Stomach (tissue), 9 donors: Measurements from ENCODE around the gene UCK2. TPM values are rescaled to one million over a fixed set of nuclear protein-coding genes. Genes with fewer than 3 reads are reported as not detected.

Experiments used
- DNase-seq, 2 donors: peaks; one replicate each; pipeline versions ENCODE4 v3.0.0 to v3.0.0-alpha.2; 2013 to 2019
- H3K27ac ChIP-seq, 5 donors: fragments of 200-600 bp in 4 of 5; sonication (generic) in 4 of 5; one replicate each; pipeline ENCODE4 v1.5.1; 2013 to 2019; ENCODE audit warnings: mild to moderate bottlenecking in 1 of 5, moderate library complexity in 1 of 5
- H3K27me3 ChIP-seq, 3 donors: fragments of 200-600 bp; sonication (generic); one replicate each; pipeline ENCODE4 v1.5.1; 2017 to 2019; ENCODE audit warnings: mixed run types in 1 of 3
- H3K36me3 ChIP-seq, 4 donors: fragments of 200-600 bp; sonication (generic); 1 replicate in 3 of 4; 2 replicates in 1 of 4; pipeline ENCODE4 v1.5.1; 2016 to 2019
- H3K4me1 ChIP-seq, 4 donors: fragments of 200-600 bp; sonication (generic); one replicate each; pipeline ENCODE4 v1.5.1; 2016 to 2019
- H3K4me3 ChIP-seq, 4 donors: fragments of 200-600 bp; sonication (generic) in 3 of 4; one replicate each; pipeline ENCODE4 v1.5.1; 2016 to 2019; ENCODE audit warnings: mild to moderate bottlenecking in 1 of 4
- H3K9me3 ChIP-seq, 4 donors: fragments of 200-600 bp; sonication (generic); one replicate each; pipeline ENCODE4 v1.5.1; 2016 to 2019
- EP300 ChIP-seq: sonication (generic); formaldehyde crosslinking; IDR thresholded peaks from one replicate; pipeline ENCODE4 v1.6.1; 2017; ENCODE audit warnings: antibody characterized with exemption
- POLR2A ChIP-seq, 4 donors: fragments of 450-650 bp; IDR thresholded peaks; one replicate each; pipeline ENCODE4 v1.6.1; 2016; ENCODE audit warnings: antibody characterized with exemption in 4 of 4, control low read depth in 2 of 4, mild to moderate bottlenecking in 1 of 4, moderate library complexity in 1 of 4
- POLR2AphosphoS5 ChIP-seq, 3 donors: sonication (generic); formaldehyde crosslinking; IDR thresholded peaks; one replicate each; pipeline ENCODE4 v1.6.1; 2016; ENCODE audit warnings: antibody characterized with exemption in 3 of 3
- WGBS, 5 donors: extraction: QIAGEN DNeasy Blood & Tissue Kit in 3 of 5; methylation state at CpG; one replicate each; pipeline versions ENCODE4 v1.1.5 to v1.1.7; 2013 to 2018; 5-methylcytosine and 5-hydroxymethylcytosine counted together
- intact Hi-C: fragments of 100-400 bp; cut with DNase I; formaldehyde crosslinking; loops from one replicate; pipeline ENCODE4 v1.15.1; 2023; ENCODE audit warnings: low total_unique reads
- polyA plus RNA-seq, 3 donors: library from polyadenylated mRNA; stranded (reverse); fragments of 200-250 nt; gene quantifications; one replicate each; pipeline ENCODE4 v1.2.3, GENCODE V29; 2013
- total RNA-seq, 5 donors: library from RNA; depleted of rRNA; stranded (reverse); fragments of >200 nt; gene quantifications; one replicate each; pipeline versions ENCODE4 v1.1.0 to v1.2.3, GENCODE V29; 2014 to 2016
- TF ChIP-seq, protein P1 (sequence below), 7 experiments: fragments of 450-650 bp in 4 of 7; fragments of 200-600 bp in 3 of 7; sonication (generic) in 3 of 7; IDR thresholded peaks; one replicate each; pipeline ENCODE4 v1.5.1; 2016 to 2019; ENCODE audit warnings: antibody characterized with exemption in 7 of 7, control low read depth in 2 of 7, mild to moderate bottlenecking in 1 of 7
- donor health status: healthy with polysubstance abuse.
- donor health status: Bipolar disorder and iron deficiency.
- donor health status: healthy.

The UCK2 gene
- total and polyA plus RNA-seq, 8 donors = 12.3 to 72.8 (median 30.3) TPM

- WGBS, 5 donors = 77 to 87% (median 78%) methylated on average over 7 of the region's 7 CpGs
- intact Hi-C loops = no loop called here
- Histone ChIP-seq H3K4me3 (no peak overlapping the region), H3K36me3 (peaks cover 4 to 44% (median 36%) of the 10 kb centered on the region in 4 donors), H3K9me3 (no peaks in the 10 kb centered on the region), H3K27me3 (no peaks in the 10 kb centered on the region), H3K27ac (peak overlapping the region in 1 of 5 donors; percentile 16), H3K4me1 (peaks cover 0 to 67% (median 38%) of the 10 kb centered on the region in 4 donors)
- no peak for TF ChIP-seq POLR2A (IDR thresholded peaks at IDR 0.05)
- no peak for TF ChIP-seq POLR2AphosphoS5 (IDR thresholded peaks at IDR 0.05)
- no peak for TF ChIP-seq EP300
- TF ChIP-seq, protein P1, sequence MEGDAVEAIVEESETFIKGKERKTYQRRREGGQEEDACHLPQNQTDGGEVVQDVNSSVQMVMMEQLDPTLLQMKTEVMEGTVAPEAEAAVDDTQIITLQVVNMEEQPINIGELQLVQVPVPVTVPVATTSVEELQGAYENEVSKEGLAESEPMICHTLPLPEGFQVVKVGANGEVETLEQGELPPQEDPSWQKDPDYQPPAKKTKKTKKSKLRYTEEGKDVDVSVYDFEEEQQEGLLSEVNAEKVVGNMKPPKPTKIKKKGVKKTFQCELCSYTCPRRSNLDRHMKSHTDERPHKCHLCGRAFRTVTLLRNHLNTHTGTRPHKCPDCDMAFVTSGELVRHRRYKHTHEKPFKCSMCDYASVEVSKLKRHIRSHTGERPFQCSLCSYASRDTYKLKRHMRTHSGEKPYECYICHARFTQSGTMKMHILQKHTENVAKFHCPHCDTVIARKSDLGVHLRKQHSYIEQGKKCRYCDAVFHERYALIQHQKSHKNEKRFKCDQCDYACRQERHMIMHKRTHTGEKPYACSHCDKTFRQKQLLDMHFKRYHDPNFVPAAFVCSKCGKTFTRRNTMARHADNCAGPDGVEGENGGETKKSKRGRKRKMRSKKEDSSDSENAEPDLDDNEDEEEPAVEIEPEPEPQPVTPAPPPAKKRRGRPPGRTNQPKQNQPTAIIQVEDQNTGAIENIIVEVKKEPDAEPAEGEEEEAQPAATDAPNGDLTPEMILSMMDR (IDR thresholded peaks at IDR 0.05) = no peak
- no peak for DNase-seq
Measured at GRCh38 chr1:165891111-165891860, 63.9 kb downstream of the UCK2 start.

DNA sequence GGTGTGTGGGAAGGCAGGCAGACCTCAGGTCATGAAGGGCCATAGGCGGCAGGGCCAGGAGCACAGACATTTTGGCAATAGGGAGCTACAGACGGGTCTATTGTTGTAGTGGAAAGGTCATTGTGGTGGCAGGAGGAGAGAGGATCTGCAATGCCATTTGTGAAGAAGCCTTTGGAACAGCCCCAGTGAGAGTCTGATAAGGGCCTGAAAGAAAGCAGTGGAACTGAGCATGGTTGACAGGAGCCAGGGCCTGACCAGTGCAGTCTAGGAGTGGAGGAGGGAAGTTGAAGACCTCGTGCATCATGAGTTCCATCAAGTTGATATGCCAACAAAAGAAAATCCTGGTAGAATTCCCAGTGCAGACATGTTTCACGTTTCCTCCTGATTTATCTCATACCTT, 65.5 kb downstream of the UCK2 start:
- 55 to 75% (median 67%) methylated on average over 4 of the region's 4 CpGs for WGBS, 5 donors
- intact Hi-C loops = no loop called here

GRCh38 chr1:165893507-165893906, 66.1 kb downstream of the UCK2 start:
- no peak for DNase-seq
- Histone ChIP-seq H3K27ac (no peak overlapping the region), H3K36me3 (peaks cover 4 to 59% (median 47%) of the 10 kb centered on the region in 4 donors), H3K27me3 (no peaks in the 10 kb centered on the region), H3K4me3 (no peak overlapping the region), H3K9me3 (no peaks in the 10 kb centered on the region), H3K4me1 (peaks cover 0 to 62% (median 31%) of the 10 kb centered on the region in 4 donors)
- WGBS, 5 donors = 86 to 96% (median 94%) methylated on average over 2 of the region's 2 CpGs
- TF ChIP-seq POLR2A (IDR thresholded peaks at IDR 0.05) = no peak
- no peak for TF ChIP-seq POLR2AphosphoS5 (IDR thresholded peaks at IDR 0.05)
- no peak for TF ChIP-seq EP300
- TF ChIP-seq, protein P1 (IDR thresholded peaks at IDR 0.05) = no peak
- intact Hi-C loops = no loop called here

More for the DNA sequence above, 65.5 kb downstream of the UCK2 start:
- Histone ChIP-seq H3K4me3 (no peak overlapping the region), H3K9me3 (no peaks in the 10 kb centered on the region), H3K4me1 (peaks cover 0 to 62% (median 30%) of the 10 kb centered on the region in 4 donors), H3K27me3 (no peaks in the 10 kb centered on the region), H3K27ac (no peak overlapping the region), H3K36me3 (peaks cover 4 to 59% (median 46%) of the 10 kb centered on the region in 4 donors)
- TF ChIP-seq EP300 (no peak), POLR2A (IDR thresholded peaks at IDR 0.05) (no peak), POLR2AphosphoS5 (IDR thresholded peaks at IDR 0.05) (no peak)
- TF ChIP-seq, protein P1 (IDR thresholded peaks at IDR 0.05) = no peak
- no peak for DNase-seq

DNA sequence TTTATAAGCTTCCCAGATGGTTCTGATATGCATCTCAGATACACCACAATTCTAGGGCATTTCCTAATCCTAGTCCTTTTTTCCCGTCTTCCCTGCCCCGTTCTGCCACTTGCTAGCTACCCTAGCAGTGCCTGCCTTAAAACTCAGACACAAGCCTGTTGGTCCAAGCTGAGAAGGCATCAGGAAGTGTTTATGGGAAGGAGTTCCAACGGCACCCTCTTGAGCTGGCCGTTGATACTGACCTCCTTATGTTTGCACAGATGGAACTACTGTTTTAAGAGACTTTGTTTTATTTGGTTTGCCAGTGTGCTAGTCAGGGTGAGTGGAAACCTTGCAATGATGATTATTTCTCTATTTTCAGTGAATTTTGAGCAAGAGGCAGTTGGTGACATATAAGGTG, 67.2 kb downstream of the UCK2 start:
- no peak for DNase-seq
- TF ChIP-seq POLR2AphosphoS5 (IDR thresholded peaks at IDR 0.05) = no peak
- TF ChIP-seq EP300 = no peak
- no peak for TF ChIP-seq POLR2A (IDR thresholded peaks at IDR 0.05)
- TF ChIP-seq, protein P1 (IDR thresholded peaks at IDR 0.05) = no peak
- H3K36me3 ChIP-seq = peaks cover 4 to 59% (median 47%) of the 10 kb centered on the region in 4 donors
- H3K4me1 ChIP-seq = peaks cover 6 to 65% (median 35%) of the 10 kb centered on the region in 4 donors
- no peaks in the 10 kb centered on the region for H3K27me3 ChIP-seq
- H3K27ac ChIP-seq = peak overlapping the region in 1 of 5 donors; percentile 6
- intact Hi-C loops = no loop called here
- H3K9me3 ChIP-seq = no peaks in the 10 kb centered on the region
- H3K4me3 ChIP-seq = no peak overlapping the region
- WGBS, 5 donors = 62 to 72% (median 65%) methylated on average over 4 of the region's 4 CpGs
